Tibial nerve (tissue), 3 donors: ENCODE results near the gene RNF181.

Source experiments
- POLR2A ChIP-seq, 2 donors: fragments of 450-650 bp; IDR thresholded peaks; one replicate each; pipeline ENCODE4 v1.6.1; 2017; ENCODE audit warnings: antibody characterized with exemption in 2 of 2, mild to moderate bottlenecking in 2 of 2, moderate library complexity in 2 of 2
- TF ChIP-seq, protein P1 (sequence below), 5 experiments: fragments of 200-600 bp in 3 of 5; fragments of 450-650 bp in 2 of 5; sonication (generic) in 3 of 5; IDR thresholded peaks; one replicate each; pipeline ENCODE4 v1.5.1; 2016 to 2019; ENCODE audit warnings: antibody characterized with exemption in 5 of 5, mild to moderate bottlenecking in 3 of 5, moderate library complexity in 2 of 5

DNA sequence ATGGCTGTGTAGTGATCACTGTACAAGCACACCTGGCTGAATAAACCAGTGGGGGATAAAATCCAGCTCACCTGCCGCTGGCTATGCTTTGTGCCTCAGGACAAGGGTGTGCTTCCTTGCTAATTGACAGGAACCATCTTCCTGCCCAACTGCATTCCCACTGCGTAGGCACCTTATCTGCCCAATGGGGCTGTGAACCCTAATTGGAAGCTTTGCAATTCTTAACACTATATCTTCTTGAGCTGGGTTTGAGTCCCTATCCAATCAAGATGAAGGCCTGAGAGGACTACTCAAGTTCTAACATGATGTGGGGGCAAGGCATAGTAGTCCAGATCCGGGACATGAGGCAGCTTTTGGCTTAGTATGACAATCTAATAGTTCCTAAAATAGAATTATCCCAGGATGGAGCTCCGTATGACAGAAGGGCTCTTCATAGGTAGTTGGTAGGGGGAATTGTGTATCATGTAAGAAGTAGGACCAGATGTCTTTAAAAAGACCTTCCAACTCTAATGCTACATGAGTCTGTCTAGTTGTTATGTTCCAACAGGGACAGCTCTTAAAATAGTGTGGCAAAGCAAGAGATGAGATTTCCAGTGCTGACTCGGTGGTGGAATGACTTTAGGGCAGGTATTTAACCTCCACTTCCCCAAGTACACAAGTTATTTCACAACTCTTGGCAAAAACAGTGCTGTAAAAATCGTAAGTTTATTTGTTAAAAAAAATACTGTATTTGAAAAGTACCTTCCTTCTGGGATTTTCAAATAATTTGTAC, 9.2 kb downstream of the RNF181 start:
- TF ChIP-seq, protein P1, sequence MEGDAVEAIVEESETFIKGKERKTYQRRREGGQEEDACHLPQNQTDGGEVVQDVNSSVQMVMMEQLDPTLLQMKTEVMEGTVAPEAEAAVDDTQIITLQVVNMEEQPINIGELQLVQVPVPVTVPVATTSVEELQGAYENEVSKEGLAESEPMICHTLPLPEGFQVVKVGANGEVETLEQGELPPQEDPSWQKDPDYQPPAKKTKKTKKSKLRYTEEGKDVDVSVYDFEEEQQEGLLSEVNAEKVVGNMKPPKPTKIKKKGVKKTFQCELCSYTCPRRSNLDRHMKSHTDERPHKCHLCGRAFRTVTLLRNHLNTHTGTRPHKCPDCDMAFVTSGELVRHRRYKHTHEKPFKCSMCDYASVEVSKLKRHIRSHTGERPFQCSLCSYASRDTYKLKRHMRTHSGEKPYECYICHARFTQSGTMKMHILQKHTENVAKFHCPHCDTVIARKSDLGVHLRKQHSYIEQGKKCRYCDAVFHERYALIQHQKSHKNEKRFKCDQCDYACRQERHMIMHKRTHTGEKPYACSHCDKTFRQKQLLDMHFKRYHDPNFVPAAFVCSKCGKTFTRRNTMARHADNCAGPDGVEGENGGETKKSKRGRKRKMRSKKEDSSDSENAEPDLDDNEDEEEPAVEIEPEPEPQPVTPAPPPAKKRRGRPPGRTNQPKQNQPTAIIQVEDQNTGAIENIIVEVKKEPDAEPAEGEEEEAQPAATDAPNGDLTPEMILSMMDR (IDR thresholded peaks at IDR 0.05) = no peak
- no peak for TF ChIP-seq POLR2A (IDR thresholded peaks at IDR 0.05)
